GM23338 (cell line): ENCODE data around the gene KIAA2012. TPM values are rescaled to one million over a fixed set of nuclear protein-coding genes. Genes with fewer than 3 reads are reported as not detected.
A peak's percentile ranks its signal among the peaks of the same experiment; 100 is the strongest.
"Not testable (repeated sequence)": the region's sequence is repeated elsewhere in the genome, so short reads cannot be mapped to it uniquely, and the experiment has no call there.

Experiments
- ATAC-seq: fragments of 200-7000 bp; cut with Tn5 transposase; 3 replicates; pipeline ENCODE4 v1.9.1; 2020
- DNase-seq: peaks from one replicate; pipeline ENCODE4 v3.0.0-alpha.2; 2015; ENCODE audit warnings: low spot score
- H2AFZ ChIP-seq: fragments of 200-600 bp; sonication (generic); 2 replicates; pipeline ENCODE4 v1.8.0; 2016; ENCODE audit warnings: antibody characterized with exemption, mild to moderate bottlenecking, moderate library complexity
- H3F3A ChIP-seq: fragments of 200-600 bp; sonication (generic); replicated peaks from 2 replicates; pipeline ENCODE4 v1.8.0; 2017; ENCODE audit warnings: antibody characterized with exemption, mixed run types, low read depth
- H3K27ac ChIP-seq: fragments of 200-600 bp; sonication (generic); 2 replicates; pipeline ENCODE4 v1.6.1; 2016; ENCODE audit warnings: low read depth
- H3K27me3 ChIP-seq: fragments of 200-600 bp; sonication (generic); 2 replicates; pipeline ENCODE4 v1.8.0; 2016; ENCODE audit warnings: mild to moderate bottlenecking, mixed run types, moderate library complexity; ENCODE audit not compliant: insufficient read depth
- H3K36me3 ChIP-seq: fragments of 200-600 bp; sonication (generic); 2 replicates; pipeline ENCODE4 v1.8.0; 2016; ENCODE audit warnings: mild to moderate bottlenecking; ENCODE audit not compliant: insufficient read depth
- H3K4me1 ChIP-seq: fragments of 200-600 bp; sonication (generic); 2 replicates; pipeline ENCODE4 v1.8.0; 2016; ENCODE audit warnings: mild to moderate bottlenecking, moderate library complexity; ENCODE audit not compliant: insufficient read depth
- H3K4me2 ChIP-seq: fragments of 200-600 bp; sonication (generic); 2 replicates; pipeline ENCODE4 v1.7.1; 2017; ENCODE audit warnings: mixed run types
- H3K4me3 ChIP-seq: fragments of 200-600 bp; sonication (generic); 2 replicates; pipeline ENCODE4 v1.6.1; 2016; ENCODE audit warnings: mixed run types
- H3K79me2 ChIP-seq: fragments of 200-600 bp; sonication (generic); replicated peaks from 2 replicates; pipeline ENCODE4 v1.8.0; 2017; ENCODE audit warnings: mild to moderate bottlenecking; ENCODE audit not compliant: insufficient read depth
- H3K9me2 ChIP-seq: fragments of 200-600 bp; sonication (generic); 2 replicates; pipeline ENCODE4 v1.8.0; 2017; ENCODE audit not compliant: insufficient read depth
- H4K20me1 ChIP-seq: fragments of 200-600 bp; sonication (generic); replicated peaks from 2 replicates; pipeline ENCODE4 v1.8.0; 2017; ENCODE audit warnings: mild to moderate bottlenecking; ENCODE audit not compliant: insufficient read depth
- H3K27ac Mint-ChIP-seq: 2 replicates; pipeline ENCODE4 v1.8.0; 2020; ENCODE audit warnings: inconsistent platforms, mild to moderate bottlenecking, moderate library complexity, mixed read lengths
- H3K27me3 Mint-ChIP-seq: 3 replicates; pipeline ENCODE4 v1.8.0; 2022; ENCODE audit warnings: low read depth, mild to moderate bottlenecking, moderate library complexity, mixed read lengths, inconsistent platforms; ENCODE audit not compliant: insufficient read depth, poor library complexity
- H3K36me3 Mint-ChIP-seq: 3 replicates; pipeline ENCODE4 v1.8.0; 2021; ENCODE audit warnings: low read depth, mild to moderate bottlenecking, inconsistent platforms, moderate library complexity, mixed read lengths
- H3K4me1 Mint-ChIP-seq: 3 replicates; pipeline ENCODE4 v1.8.0; 2020; ENCODE audit warnings: mild to moderate bottlenecking, inconsistent platforms, mixed read lengths
- H3K4me3 Mint-ChIP-seq: 3 replicates; pipeline ENCODE4 v1.8.0; 2021; ENCODE audit warnings: moderate library complexity, mild to moderate bottlenecking, inconsistent platforms, mixed read lengths
- H3K9me3 Mint-ChIP-seq: 3 replicates; pipeline ENCODE4 v1.8.0; 2020; ENCODE audit warnings: moderate library complexity, mild to moderate bottlenecking, inconsistent platforms, mixed read lengths
- CREB1 ChIP-seq: fragments of 250-450 bp; sonication (Bioruptor Pico); IDR thresholded peaks from 2 replicates; pipeline ENCODE4 v1.5.0; 2020; ENCODE audit warnings: low read depth, mild to moderate bottlenecking, moderate library complexity
- EZH2 ChIP-seq: fragments of 200-600 bp; sonication (generic); IDR thresholded peaks from one replicate; pipeline ENCODE4 v1.8.0; 2017; ENCODE audit warnings: antibody characterized with exemption, mild to moderate bottlenecking, low read depth; ENCODE audit not compliant: unreplicated experiment
- EZH2phosphoT487 ChIP-seq: fragments of 200-600 bp; sonication (generic); IDR thresholded peaks from one replicate; pipeline ENCODE4 v1.8.1; 2018; ENCODE audit warnings: antibody characterized with exemption; ENCODE audit not compliant: unreplicated experiment
- JUNB ChIP-seq: IDR thresholded peaks from one replicate; pipeline ENCODE4 v1.6.1; 2016; ENCODE audit warnings: antibody characterized with exemption; ENCODE audit not compliant: unreplicated experiment
- NANOG ChIP-seq: IDR thresholded peaks from 2 replicates; pipeline ENCODE4 v1.6.1; 2016; ENCODE audit warnings: antibody characterized with exemption, borderline replicate concordance
- POLR2AphosphoS5 ChIP-seq: IDR thresholded peaks from 2 replicates; pipeline ENCODE4 v1.6.1; 2016; ENCODE audit warnings: antibody characterized with exemption, low read depth
- STAT1 ChIP-seq: IDR thresholded peaks from one replicate; pipeline ENCODE4 v1.6.1; 2016; ENCODE audit warnings: antibody characterized with exemption; ENCODE audit not compliant: unreplicated experiment
- ZNF114 ChIP-seq: fragments of 250-450 bp; sonication (Bioruptor Pico); IDR thresholded peaks from 2 replicates; pipeline ENCODE4 v1.5.0; 2020; ENCODE audit warnings: mild to moderate bottlenecking, moderate library complexity
- polyA plus RNA-seq: library from polyadenylated mRNA; unstranded; fragments of >200 nt; fragmentation: Nextera tagmentation; extraction: Ambion mirVana; gene quantifications from 2 replicates; pipeline ENCODE4 v1.2.1, GENCODE V29; 2016
- total RNA-seq: library from RNA; depleted of rRNA; stranded (reverse); fragments of >200 nt; shearing (Covaris generic); gene quantifications from 2 replicates; pipeline ENCODE4 v1.2.3, GENCODE V29; 2014
- TF ChIP-seq, protein P1 (sequence below): IDR thresholded peaks from one replicate; pipeline ENCODE4 v1.6.1; 2018; ENCODE audit warnings: antibody characterized with exemption; ENCODE audit not compliant: unreplicated experiment
- TF ChIP-seq, protein P2 (sequence below), 2 experiments: fragments of 200-600 bp in 1 of 2; sonication (generic) in 1 of 2; conservative IDR thresholded peaks; 2 replicates each; pipeline versions ENCODE4 v1.5.1 to v1.6.1; 2016 to 2017; ENCODE audit warnings: antibody characterized with exemption in 2 of 2, low read depth in 2 of 2, mild to moderate bottlenecking in 2 of 2, moderate library complexity in 1 of 2

KIAA2012 gene
- total and polyA plus RNA-seq, 2 experiments from 2014 or later: 0.03 to 0.08 TPM

- not testable (repeated sequence) for H3K27ac Mint-ChIP-seq
- peaks cover 14% of the 10 kb centered on the region for H3K4me1 Mint-ChIP-seq
Measured at GRCh38 chr2:202247710-202248109, 174.7 kb downstream of the KIAA2012 start.

DNA sequence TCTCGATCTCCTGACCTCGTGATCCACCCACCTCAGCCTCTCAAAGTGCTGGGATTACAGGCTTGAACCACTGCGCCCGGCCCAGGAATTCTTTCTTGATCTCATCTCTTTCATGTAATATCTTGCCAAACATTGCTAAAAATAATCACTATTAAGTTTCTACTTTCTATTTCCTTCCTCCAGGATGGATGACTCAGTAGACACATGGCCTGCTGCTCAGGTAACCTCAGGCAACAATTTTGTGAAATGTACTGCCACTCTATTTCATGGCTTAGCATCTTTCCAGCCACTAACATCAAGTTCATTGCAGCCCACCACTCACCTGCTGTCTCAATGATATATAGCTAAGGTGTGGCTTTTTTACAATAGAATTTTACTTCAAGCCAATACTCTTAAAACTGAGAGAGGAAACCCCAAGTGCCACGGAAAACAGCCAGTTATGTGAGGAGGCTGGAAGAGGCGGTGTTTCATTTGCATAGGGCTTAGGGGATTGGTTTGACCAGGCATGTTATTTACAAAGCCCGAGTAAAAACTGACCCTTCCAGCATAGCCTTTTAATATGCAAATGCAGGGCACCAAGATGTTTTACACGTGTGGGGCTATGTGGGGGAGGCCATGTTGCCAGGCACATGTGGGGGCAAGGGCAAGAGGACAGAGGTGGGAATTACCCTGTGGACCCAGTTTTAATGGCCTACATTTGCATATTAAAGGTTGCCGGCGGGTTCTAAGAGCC, 176.6 kb downstream of the KIAA2012 start:
- ATAC-seq (peak; percentile 96), DNase-seq (peak; percentile 94)
- no peaks in the 10 kb centered on the region for H3K79me2 ChIP-seq
- no peaks in the 10 kb centered on the region for H3K36me3 ChIP-seq
- peak overlapping the region; percentile 29 for H3K4me3 Mint-ChIP-seq
- no peaks in the 10 kb centered on the region; the same call in 1 of the 2 replicates for H3F3A ChIP-seq
- peak overlapping the region; percentile 91 for H3K27ac Mint-ChIP-seq
- H3K9me2 ChIP-seq: no peaks in the 10 kb centered on the region
- H3K4me1 Mint-ChIP-seq: peaks cover 14% of the 10 kb centered on the region
- no peaks in the 10 kb centered on the region for H3K27me3 ChIP-seq
- peak overlapping the region; percentile 27; the same call in 1 of the 2 replicates for H3K4me3 ChIP-seq
- peaks cover 13% of the 10 kb centered on the region for H3K4me1 ChIP-seq
- 0 out of 3 replicates have a peak, but pooled peaks cover 4% of the 10 kb centered on the region for H3K36me3 Mint-ChIP-seq
- peaks cover 11% of the 10 kb centered on the region for H3K27me3 Mint-ChIP-seq
- no peaks in the 10 kb centered on the region; the same call in 2 of the 3 replicates for H3K9me3 Mint-ChIP-seq
- no peaks in the 10 kb centered on the region for H4K20me1 ChIP-seq
- H2AFZ ChIP-seq: no peak overlapping the region
- H3K4me2 ChIP-seq: peak overlapping the region; percentile 59
- peak overlapping the region; percentile 88 for H3K27ac ChIP-seq
- TF ChIP-seq CREB1 (peak; percentile 68), POLR2AphosphoS5 (peak; percentile 51), STAT1 (no peak), JUNB (no peak), NANOG (peak; percentile 80), EZH2 (no peak)

More at GRCh38 chr2:202247710-202248109, 174.7 kb downstream of the KIAA2012 start:
- not testable (repeated sequence) for H3K4me3 Mint-ChIP-seq, H3K4me2 ChIP-seq, DNase-seq, H3K36me3 ChIP-seq, H3K27ac ChIP-seq, H3K36me3 Mint-ChIP-seq, H3K9me3 Mint-ChIP-seq, ATAC-seq, H2AFZ ChIP-seq, H3K27me3 ChIP-seq, H3K4me3 ChIP-seq, H3K9me2 ChIP-seq, H4K20me1 ChIP-seq, H3K79me2 ChIP-seq, H3F3A ChIP-seq
- peaks cover 13% of the 10 kb centered on the region for H3K4me1 ChIP-seq
- H3K27me3 Mint-ChIP-seq: peaks cover 13% of the 10 kb centered on the region

- H3K4me1 ChIP-seq: peaks cover 13% of the 10 kb centered on the region
- H3F3A ChIP-seq: no peaks in the 10 kb centered on the region; the same call in 1 of the 2 replicates
- H3K4me1 Mint-ChIP-seq: peaks cover 14% of the 10 kb centered on the region
- H3K4me2 ChIP-seq: no peak overlapping the region
- no peaks in the 10 kb centered on the region for H3K79me2 ChIP-seq
- DNase-seq: no peak
- H3K9me3 Mint-ChIP-seq: no peaks in the 10 kb centered on the region; the same call in 2 of the 3 replicates
- H3K4me3 ChIP-seq: no peak overlapping the region
- H3K4me3 Mint-ChIP-seq: no peak overlapping the region
- H3K36me3 Mint-ChIP-seq: 0 out of 3 replicates have a peak, but pooled peaks cover 4% of the 10 kb centered on the region
- no peaks in the 10 kb centered on the region for H4K20me1 ChIP-seq
- no peaks in the 10 kb centered on the region for H3K36me3 ChIP-seq
- peaks cover 11% of the 10 kb centered on the region for H3K27me3 Mint-ChIP-seq
- no peak overlapping the region for H3K27ac Mint-ChIP-seq
- no peak for ATAC-seq
- H3K9me2 ChIP-seq: no peaks in the 10 kb centered on the region
- H3K27me3 ChIP-seq: no peaks in the 10 kb centered on the region
- no peak overlapping the region for H2AFZ ChIP-seq
- no peak overlapping the region for H3K27ac ChIP-seq
- no peak for TF ChIP-seq ZNF114 (CRISPR knock-in tag)
- no peak for TF ChIP-seq EZH2phosphoT487
- TF ChIP-seq, protein P1, sequence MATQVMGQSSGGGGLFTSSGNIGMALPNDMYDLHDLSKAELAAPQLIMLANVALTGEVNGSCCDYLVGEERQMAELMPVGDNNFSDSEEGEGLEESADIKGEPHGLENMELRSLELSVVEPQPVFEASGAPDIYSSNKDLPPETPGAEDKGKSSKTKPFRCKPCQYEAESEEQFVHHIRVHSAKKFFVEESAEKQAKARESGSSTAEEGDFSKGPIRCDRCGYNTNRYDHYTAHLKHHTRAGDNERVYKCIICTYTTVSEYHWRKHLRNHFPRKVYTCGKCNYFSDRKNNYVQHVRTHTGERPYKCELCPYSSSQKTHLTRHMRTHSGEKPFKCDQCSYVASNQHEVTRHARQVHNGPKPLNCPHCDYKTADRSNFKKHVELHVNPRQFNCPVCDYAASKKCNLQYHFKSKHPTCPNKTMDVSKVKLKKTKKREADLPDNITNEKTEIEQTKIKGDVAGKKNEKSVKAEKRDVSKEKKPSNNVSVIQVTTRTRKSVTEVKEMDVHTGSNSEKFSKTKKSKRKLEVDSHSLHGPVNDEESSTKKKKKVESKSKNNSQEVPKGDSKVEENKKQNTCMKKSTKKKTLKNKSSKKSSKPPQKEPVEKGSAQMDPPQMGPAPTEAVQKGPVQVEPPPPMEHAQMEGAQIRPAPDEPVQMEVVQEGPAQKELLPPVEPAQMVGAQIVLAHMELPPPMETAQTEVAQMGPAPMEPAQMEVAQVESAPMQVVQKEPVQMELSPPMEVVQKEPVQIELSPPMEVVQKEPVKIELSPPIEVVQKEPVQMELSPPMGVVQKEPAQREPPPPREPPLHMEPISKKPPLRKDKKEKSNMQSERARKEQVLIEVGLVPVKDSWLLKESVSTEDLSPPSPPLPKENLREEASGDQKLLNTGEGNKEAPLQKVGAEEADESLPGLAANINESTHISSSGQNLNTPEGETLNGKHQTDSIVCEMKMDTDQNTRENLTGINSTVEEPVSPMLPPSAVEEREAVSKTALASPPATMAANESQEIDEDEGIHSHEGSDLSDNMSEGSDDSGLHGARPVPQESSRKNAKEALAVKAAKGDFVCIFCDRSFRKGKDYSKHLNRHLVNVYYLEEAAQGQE: no peak
- TF ChIP-seq STAT1: no peak
- TF ChIP-seq CREB1: no peak
- no peak for TF ChIP-seq EZH2
- TF ChIP-seq, protein P2, sequence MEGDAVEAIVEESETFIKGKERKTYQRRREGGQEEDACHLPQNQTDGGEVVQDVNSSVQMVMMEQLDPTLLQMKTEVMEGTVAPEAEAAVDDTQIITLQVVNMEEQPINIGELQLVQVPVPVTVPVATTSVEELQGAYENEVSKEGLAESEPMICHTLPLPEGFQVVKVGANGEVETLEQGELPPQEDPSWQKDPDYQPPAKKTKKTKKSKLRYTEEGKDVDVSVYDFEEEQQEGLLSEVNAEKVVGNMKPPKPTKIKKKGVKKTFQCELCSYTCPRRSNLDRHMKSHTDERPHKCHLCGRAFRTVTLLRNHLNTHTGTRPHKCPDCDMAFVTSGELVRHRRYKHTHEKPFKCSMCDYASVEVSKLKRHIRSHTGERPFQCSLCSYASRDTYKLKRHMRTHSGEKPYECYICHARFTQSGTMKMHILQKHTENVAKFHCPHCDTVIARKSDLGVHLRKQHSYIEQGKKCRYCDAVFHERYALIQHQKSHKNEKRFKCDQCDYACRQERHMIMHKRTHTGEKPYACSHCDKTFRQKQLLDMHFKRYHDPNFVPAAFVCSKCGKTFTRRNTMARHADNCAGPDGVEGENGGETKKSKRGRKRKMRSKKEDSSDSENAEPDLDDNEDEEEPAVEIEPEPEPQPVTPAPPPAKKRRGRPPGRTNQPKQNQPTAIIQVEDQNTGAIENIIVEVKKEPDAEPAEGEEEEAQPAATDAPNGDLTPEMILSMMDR (conservative IDR thresholded peaks at IDR 0.05; ENCODE audit: low read depth in 2 of 2): no peak
- no peak for TF ChIP-seq POLR2AphosphoS5
Measured at GRCh38 chr2:202251494-202251893, 178.4 kb downstream of the KIAA2012 start.
